GDM1 (cell line): ENCODE measurements around the gene PNPLA8.
"Not testable (repeated sequence)": the region's sequence is repeated elsewhere in the genome, so short reads cannot be mapped to it uniquely, and the experiment has no call there.

Source experiments
- DNase-seq: peaks from one replicate; lab custom pipeline; 2025; lab: John Stamatoyannopoulos, UW

PNPLA8 gene

GRCh38 chr7:108525985-108526767 lies at the start of gene PNPLA8:
Gene PNPLA8 (minus strand): TSS chr7:108526135. CDS start chr7:108515491, 10,644 bp downstream.
- DNase-seq: peak; percentile 99

GRCh38 chr7:108575156-108575555 lies 49.2 kb upstream of the PNPLA8 start:
- no peak for DNase-seq

- DNase-seq: no peak
Observed at GRCh38 chr7:108572480-108572879, 46.5 kb upstream of the PNPLA8 start.

- no peak for DNase-seq
Observed at GRCh38 chr7:108570146-108570755, 44.3 kb upstream of the PNPLA8 start.

DNA sequence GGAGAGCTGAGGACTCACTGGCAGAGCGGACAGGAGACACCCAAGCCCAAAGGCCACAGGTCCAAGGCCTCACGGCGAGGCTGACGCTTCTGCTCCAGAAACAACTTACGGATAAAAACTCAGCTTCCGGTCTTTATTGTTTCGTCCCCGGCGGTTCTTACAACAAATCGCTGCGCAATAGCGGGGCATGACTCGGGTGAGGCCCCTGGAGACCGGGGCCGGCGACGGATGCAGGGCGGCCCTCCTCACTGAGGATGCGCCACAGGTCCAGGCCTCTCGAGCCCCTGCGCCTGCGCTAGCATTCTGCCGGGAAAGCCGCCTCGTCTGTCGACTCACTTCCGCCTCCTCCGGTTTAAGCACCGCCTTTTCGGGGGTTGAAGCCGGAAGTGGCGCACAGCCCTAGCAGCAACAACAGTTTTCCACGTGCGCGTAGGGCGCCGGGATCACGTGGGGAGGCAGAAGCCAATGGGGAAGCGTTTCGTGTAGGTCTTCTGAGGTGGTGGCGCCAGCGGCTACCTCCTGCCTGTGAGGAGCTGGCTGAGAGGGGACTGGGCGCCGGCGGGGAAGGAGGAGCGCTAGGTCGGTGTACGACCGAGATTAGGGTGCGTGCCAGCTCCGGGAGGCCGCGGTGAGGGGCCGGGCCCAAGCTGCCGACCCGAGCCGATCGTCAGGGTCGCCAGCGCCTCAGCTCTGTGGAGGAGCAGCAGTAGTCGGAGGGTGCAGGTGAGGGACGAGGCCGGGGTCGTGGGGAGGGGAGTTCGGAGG lies 43.6 kb upstream of the PNPLA8 start, which contains the start of the genes DNAJB9 and THAP5:
Gene DNAJB9 (plus strand): TSS at position 494 of the 765 bp plus-strand sequence. CDS start 1,853 bp downstream, outside the sequence.
Gene THAP5 (minus strand): TSS at position 326 of the 765 bp plus-strand sequence. CDS start 137 bp downstream, at position 189.
- peak; percentile 99 for DNase-seq

- DNase-seq: no peak
Observed at GRCh38 chr7:108568801-108569380, 43.0 kb upstream of the PNPLA8 start.

GRCh38 chr7:108565987-108566386 lies 40.1 kb upstream of the PNPLA8 start:
- no peak for DNase-seq

DNA sequence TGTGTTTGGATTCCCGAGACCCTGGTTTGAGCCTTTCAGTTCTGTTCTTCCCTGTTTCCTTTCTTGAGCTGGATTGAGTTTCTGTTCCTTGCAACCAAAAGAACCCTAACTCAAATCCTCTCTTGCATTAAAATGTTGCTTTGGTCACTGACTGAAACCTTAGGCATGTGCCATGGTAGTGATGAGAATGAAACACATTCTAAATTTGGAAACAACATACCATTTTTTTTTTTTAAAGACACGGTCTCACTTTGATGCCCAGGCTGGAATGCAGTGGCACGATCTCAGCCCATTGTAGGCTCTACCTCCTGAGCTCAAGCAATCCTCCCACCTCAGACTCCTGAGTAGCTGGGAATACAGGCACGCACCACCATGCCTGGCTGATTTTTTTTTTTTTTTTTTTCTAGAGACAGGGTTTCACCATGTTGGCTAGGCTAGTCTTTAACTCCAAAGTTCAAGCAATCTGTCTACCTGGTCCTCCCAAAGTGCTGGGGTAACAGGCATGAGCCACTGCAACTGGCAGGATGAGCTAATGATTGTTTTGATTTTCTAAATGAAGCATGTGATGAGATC lies 35.2 kb upstream of the PNPLA8 start:
- DNase-seq: no peak

GRCh38 chr7:108559253-108559652 lies 33.3 kb upstream of the PNPLA8 start:
- DNase-seq: no peak

GRCh38 chr7:108557617-108558016 lies 31.7 kb upstream of the PNPLA8 start:
- no peak for DNase-seq

DNA sequence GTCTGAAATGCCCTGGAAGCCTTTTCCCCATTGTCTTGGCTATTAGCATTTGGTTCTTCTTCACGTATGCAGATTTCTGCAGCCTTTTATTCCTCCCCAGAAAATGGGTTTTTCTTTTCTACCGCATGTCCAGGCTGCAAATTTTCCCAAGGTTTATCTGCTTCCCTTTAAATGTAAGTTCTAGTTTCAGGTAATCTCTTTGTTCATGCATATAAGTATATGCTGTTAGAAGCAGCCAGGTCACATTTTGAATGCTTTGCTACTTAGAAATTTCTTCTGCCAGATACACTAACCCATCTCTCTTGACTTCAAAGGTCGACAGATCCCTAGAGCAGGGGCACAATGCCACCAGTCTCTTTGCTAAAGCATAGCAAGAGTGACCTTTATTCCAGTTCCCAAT lies 31.3 kb upstream of the PNPLA8 start:
- no peak for DNase-seq

- DNase-seq: not testable (repeated sequence)
Observed at GRCh38 chr7:108556665-108557064, 30.7 kb upstream of the PNPLA8 start.

GRCh38 chr7:108548141-108548896 lies 22.4 kb upstream of the PNPLA8 start:
- DNase-seq: not testable (repeated sequence)

- DNase-seq: no peak
Observed at GRCh38 chr7:108541478-108541877, 15.5 kb upstream of the PNPLA8 start.

- DNase-seq: not testable (repeated sequence)
Observed at GRCh38 chr7:108538685-108539084, 12.8 kb upstream of the PNPLA8 start.

DNA sequence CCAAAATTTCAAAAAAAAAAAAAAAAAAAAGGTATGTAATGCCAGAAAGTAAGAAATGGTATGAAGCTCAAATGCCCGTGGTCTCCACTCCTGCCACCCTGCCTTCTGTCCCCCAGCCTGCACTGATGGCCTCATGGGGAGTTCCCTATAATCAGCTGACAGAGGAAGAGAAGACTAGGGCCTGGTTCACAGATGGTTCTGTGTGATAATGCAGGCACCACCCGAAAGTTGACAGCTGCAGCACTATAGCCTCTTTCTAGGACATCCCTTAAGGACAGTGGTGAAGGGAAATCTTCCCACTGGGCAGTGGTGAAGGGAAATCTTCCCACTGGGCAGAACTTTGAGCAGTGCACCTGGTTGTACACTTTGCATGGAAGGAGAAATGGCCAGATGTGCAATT lies 12.3 kb upstream of the PNPLA8 start:
- peak; percentile 21 for DNase-seq

DNA sequence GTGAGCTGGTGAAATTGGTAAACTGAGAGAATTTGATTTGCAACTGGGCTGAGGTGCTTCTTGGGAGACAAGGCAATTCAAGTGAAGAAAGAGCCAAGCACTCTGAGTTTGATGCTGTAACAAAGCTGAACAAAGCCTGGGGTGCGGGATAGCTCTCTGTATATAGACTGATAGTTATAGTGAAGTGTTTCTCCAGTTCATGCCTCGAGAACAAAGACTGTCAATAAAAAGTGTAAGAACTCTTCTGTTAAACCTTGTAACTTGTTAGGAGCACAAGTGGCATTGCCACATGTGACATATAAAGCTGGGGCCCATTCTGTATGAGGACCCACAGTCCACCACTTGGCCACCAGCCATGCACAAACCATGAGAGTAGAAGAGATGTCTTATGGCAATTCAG lies 11.3 kb upstream of the PNPLA8 start:
- DNase-seq: no peak

GRCh38 chr7:108535744-108536143 lies 9.8 kb upstream of the PNPLA8 start:
- no peak for DNase-seq

GRCh38 chr7:108535257-108535656 lies 9.3 kb upstream of the PNPLA8 start:
- no peak for DNase-seq

GRCh38 chr7:108533712-108534111 lies 7.8 kb upstream of the PNPLA8 start:
- no peak for DNase-seq

GRCh38 chr7:108529341-108529740 lies 3.4 kb upstream of the PNPLA8 start:
- no peak for DNase-seq
